Esophagus squamous epithelium (tissue), 5 donors: ENCODE data around the gene ZNF555. TPM values are rescaled to one million over a fixed set of nuclear protein-coding genes. Genes with fewer than 3 reads are reported as not detected.

Experiments used
- DNase-seq: peaks from one replicate; lab custom pipeline; 2025; lab: John Stamatoyannopoulos, UW
- H3K27ac ChIP-seq, 4 donors: fragments of 200-600 bp; sonication (generic); one replicate each; pipeline ENCODE4 v1.5.1; 2016 to 2019; ENCODE audit warnings: mild to moderate bottlenecking in 1 of 4
- H3K27me3 ChIP-seq, 4 donors: fragments of 200-600 bp; sonication (generic); 1 replicate in 3 of 4; 2 replicates in 1 of 4; pipeline versions ENCODE4 v1.5.1 to v1.6.0; 2017 to 2021; ENCODE audit warnings: antibody characterized with exemption in 1 of 4
- H3K36me3 ChIP-seq, 3 donors: fragments of 200-600 bp; sonication (generic); one replicate each; pipeline ENCODE4 v1.5.1; 2016 to 2019
- H3K4me1 ChIP-seq, 3 donors: fragments of 200-600 bp; sonication (generic); one replicate each; pipeline ENCODE4 v1.5.1; 2017 to 2019
- H3K4me3 ChIP-seq, 4 donors: fragments of 200-600 bp; sonication (generic); 1 replicate in 3 of 4; 2 replicates in 1 of 4; pipeline ENCODE4 v1.5.1; 2016 to 2019; ENCODE audit warnings: mild to moderate bottlenecking in 2 of 4, moderate library complexity in 1 of 4
- H3K9me3 ChIP-seq, 3 donors: fragments of 200-600 bp; sonication (generic); one replicate each; pipeline ENCODE4 v1.5.1; 2016 to 2019
- POLR2A ChIP-seq, 4 donors: fragments of 450-650 bp; IDR thresholded peaks; one replicate each; pipeline ENCODE4 v1.6.1; 2017; ENCODE audit warnings: antibody characterized with exemption in 4 of 4, mild to moderate bottlenecking in 4 of 4, moderate library complexity in 3 of 4
- WGBS, 2 donors: methylation state at CpG; one replicate each; pipeline ENCODE4 v1.1.5; 2018; 5-methylcytosine and 5-hydroxymethylcytosine counted together
- intact Hi-C: fragments of 100-400 bp; cut with DNase I; formaldehyde crosslinking; loops from one replicate; pipeline ENCODE4 v1.15.0; 2022
- total RNA-seq, 4 donors: library from RNA; depleted of rRNA; stranded (reverse); fragments of >200 nt; gene quantifications; one replicate each; pipeline ENCODE4 v1.1.0, GENCODE V29; 2016
- TF ChIP-seq, protein P1 (sequence below), 6 experiments: fragments of 450-650 bp in 4 of 6; fragments of 200-600 bp in 2 of 6; sonication (generic) in 2 of 6; IDR thresholded peaks; one replicate each; pipeline ENCODE4 v1.5.1; 2016 to 2019; ENCODE audit warnings: antibody characterized with exemption in 6 of 6, mild to moderate bottlenecking in 4 of 6, moderate library complexity in 4 of 6
- donor health status: DM: yes; HTN: yes; CAD: no.

ZNF555 gene
- total RNA-seq, 4 donors from 2014 or later, result 2.0 to 4.4 (median 2.4) TPM

DNA sequence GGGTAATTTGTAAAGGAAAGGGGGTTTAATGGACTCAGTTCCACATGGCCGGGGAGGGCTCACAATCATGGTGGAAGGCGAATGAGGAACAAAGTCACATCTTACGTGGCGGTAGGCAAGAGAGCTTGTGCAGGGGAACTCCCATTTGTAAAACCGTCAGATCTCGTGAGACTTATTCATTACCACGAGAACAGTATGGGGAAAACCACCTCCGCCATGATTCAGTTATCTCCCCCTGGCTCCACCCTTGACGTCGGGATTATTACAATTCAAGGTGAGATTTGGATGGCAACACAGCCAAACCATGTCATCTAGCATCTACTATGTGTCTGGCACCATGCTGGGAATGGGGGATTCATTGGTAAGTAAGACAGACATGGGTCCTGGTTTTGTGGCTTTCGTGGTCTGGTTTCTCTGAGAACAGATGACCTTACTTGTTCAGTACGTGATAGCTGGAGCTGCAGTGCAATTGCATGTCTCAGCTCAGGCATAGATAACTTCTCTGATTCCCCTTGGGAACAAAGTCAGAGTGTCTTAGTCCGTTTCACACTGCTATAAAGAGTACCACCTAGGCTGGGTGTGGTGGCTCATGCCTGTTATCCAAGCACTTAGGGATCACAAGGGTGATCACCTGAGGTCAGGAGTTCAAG is 13.3 kb upstream of the ZNF555 start:
- peaks cover under 1 to 33% (median 23%) of the 10 kb centered on the region in 3 donors for H3K9me3 ChIP-seq
- H3K4me3 ChIP-seq, result no peak overlapping the region
- no peaks in the 10 kb centered on the region for H3K27me3 ChIP-seq
- intact Hi-C loops, result no loop called here
- H3K27ac ChIP-seq, result no peak overlapping the region
- 73 to 94% methylated on average over 11 to 13 of the region's 13 CpGs for WGBS, 2 donors
- DNase-seq, result no peak
- H3K4me1 ChIP-seq, result no peaks in the 10 kb centered on the region
- no peak for TF ChIP-seq POLR2A (IDR thresholded peaks at IDR 0.05)
- TF ChIP-seq, protein P1, sequence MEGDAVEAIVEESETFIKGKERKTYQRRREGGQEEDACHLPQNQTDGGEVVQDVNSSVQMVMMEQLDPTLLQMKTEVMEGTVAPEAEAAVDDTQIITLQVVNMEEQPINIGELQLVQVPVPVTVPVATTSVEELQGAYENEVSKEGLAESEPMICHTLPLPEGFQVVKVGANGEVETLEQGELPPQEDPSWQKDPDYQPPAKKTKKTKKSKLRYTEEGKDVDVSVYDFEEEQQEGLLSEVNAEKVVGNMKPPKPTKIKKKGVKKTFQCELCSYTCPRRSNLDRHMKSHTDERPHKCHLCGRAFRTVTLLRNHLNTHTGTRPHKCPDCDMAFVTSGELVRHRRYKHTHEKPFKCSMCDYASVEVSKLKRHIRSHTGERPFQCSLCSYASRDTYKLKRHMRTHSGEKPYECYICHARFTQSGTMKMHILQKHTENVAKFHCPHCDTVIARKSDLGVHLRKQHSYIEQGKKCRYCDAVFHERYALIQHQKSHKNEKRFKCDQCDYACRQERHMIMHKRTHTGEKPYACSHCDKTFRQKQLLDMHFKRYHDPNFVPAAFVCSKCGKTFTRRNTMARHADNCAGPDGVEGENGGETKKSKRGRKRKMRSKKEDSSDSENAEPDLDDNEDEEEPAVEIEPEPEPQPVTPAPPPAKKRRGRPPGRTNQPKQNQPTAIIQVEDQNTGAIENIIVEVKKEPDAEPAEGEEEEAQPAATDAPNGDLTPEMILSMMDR (IDR thresholded peaks at IDR 0.05), result no peak
- peaks cover 0 to 64% (median under 1%) of the 10 kb centered on the region in 3 donors for H3K36me3 ChIP-seq

DNA sequence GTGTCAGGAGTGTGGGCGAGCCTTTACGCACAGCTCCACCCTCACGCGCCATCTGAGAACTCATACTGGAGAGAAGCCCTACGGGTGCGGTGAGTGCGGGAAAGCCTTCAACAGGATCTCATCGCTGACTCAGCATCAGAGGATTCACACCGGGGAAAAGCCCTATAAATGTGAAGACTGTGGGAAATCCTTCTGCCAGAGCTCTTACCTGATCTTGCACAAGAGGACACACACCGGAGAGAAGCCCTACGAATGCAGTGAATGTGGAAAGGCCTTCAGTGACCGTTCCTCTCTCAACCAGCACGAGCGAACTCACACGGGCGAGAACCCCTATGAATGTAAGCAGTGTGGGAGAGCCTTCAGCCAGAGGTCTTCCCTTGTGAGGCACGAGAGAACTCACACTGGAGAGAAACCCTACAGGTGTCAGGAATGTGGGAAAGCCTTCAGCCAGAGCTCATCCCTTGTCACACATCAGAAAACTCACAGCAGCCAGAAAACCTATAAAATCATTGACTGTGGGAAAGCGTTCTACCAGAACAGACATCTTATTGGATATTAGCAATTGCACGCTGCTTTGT is 6.9 kb upstream of the ZNF555 start:
- no peak for TF ChIP-seq POLR2A (IDR thresholded peaks at IDR 0.05)
- TF ChIP-seq, protein P1 (IDR thresholded peaks at IDR 0.05), result no peak
- Histone ChIP-seq H3K4me3 (no peak overlapping the region), H3K27me3 (no peaks in the 10 kb centered on the region), H3K9me3 (peaks cover 9 to 90% (median 67%) of the 10 kb centered on the region in 3 donors), H3K36me3 (peaks cover 5 to 62% (median 7%) of the 10 kb centered on the region in 3 donors), H3K4me1 (no peaks in the 10 kb centered on the region), H3K27ac (no peak overlapping the region)
- 93 to 97% methylated on average over 13 to 15 of the region's 19 CpGs for WGBS, 2 donors
- intact Hi-C loops, result no loop called here
- DNase-seq, result no peak

DNA sequence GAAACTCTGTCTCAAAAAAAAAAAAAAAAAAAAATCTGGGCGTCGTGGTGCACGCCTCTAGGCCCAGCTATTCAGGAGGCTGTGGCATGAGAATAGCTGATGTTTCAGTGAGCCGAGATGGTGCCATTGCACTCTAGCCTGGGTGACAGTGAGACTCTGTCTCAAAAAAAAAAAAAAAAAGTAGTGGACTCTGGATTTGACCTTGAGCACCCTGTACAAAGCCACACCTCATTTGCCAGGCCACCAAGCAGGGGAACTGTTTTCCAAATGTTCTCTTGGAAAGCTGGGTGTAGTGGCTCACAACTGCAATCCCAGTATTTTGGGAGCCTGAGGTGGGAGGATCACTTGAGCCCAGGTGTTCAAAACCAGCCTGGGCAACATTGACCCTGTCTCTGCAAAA is 3.8 kb upstream of the ZNF555 start:
- WGBS, 2 donors, result 83 to 86% methylated on average over 1 to 4 of the region's 4 CpGs
- Histone ChIP-seq H3K9me3 (peaks cover 9 to 63% (median 49%) of the 10 kb centered on the region in 3 donors), H3K4me3 (no peak overlapping the region), H3K36me3 (peaks cover 5 to 44% (median 7%) of the 10 kb centered on the region in 3 donors), H3K27ac (no peak overlapping the region), H3K4me1 (peaks cover 0 to 14% (median 4%) of the 10 kb centered on the region in 3 donors), H3K27me3 (no peaks in the 10 kb centered on the region)
- intact Hi-C loops, result no loop called here
- no peak for TF ChIP-seq POLR2A (IDR thresholded peaks at IDR 0.05)
- DNase-seq, result no peak

DNA sequence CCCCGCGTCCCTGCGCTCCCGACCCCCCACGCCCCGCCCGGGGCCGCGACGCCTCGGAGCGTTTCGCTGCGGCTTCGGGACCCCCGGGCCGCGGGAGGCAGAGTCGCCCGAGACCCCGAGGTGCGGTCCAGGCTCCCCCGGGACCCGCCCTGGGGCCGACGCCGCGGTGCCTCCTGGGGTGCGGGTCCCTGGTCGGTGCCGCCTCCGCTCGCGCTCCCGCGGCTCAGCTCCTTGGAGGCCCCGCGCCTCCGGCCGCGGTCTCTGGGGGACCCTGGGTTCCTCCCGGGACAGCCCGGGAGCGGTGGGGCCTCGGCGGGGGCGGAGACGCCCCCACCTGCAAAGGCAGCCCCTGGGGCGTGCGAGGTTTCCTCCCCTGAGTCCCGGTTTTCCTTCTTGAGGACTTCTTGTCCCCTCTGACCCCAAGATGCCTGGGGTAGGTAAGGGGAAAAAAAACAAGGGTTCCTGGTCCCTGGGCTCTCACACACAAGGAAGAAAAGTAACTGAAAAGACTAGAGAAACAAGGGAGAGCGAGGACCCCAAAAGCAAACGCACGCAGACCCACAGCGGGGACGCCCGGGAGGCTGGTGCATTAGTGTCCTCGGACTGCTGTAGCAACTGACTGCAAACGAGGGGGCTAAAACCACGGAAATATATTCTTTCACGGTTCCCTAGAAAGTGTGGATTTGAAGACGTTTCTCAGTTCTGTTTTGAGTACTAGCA is 740 bp downstream of the ZNF555 start:
- peaks cover 0 to 23% (median 8%) of the 10 kb centered on the region in 3 donors for H3K4me1 ChIP-seq
- peaks cover 0 to 12% (median 0%) of the 10 kb centered on the region in 3 donors for H3K36me3 ChIP-seq
- 11 to 14% methylated on average over 11 to 12 of the region's 62 CpGs for whole genome bisulfite sequencing, 2 donors
- H3K27me3 ChIP-seq, result no peaks in the 10 kb centered on the region
- no peak for DNase-seq
- intact Hi-C loops, result no loop called here
- H3K9me3 ChIP-seq, result peaks cover 0 to 27% (median 3%) of the 10 kb centered on the region in 3 donors
- peak overlapping the region; percentile 79 to 95 (median 85) for H3K4me3 ChIP-seq
- TF ChIP-seq, protein P1 (IDR thresholded peaks at IDR 0.05), result no peak
- TF ChIP-seq POLR2A (IDR thresholded peaks at IDR 0.05), result no peak
- peak overlapping the region; percentile 89 to 96 (median 93) for H3K27ac ChIP-seq

DNA sequence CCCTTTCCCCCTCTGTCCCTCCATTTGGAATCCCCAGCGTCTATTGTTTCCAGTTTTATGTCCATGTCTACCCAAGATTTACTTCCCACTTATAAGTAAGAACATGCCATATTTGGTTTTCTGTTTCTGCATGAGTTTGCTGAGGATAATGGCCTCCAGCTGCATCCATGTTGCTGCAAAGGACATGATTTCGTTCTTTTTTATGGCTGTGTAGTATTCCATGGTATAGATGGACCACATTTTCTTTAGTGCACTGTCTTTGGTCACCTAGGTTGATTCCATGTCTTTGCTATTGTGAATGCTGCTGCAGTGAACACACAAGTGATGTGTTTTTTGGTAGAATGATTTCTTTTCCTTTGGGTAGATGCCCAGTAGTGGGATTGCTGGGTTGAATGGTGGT is 3.8 kb downstream of the ZNF555 start:
- Histone ChIP-seq H3K4me3 (no peak overlapping the region), H3K9me3 (peaks cover 0 to 35% (median 16%) of the 10 kb centered on the region in 3 donors), H3K4me1 (peaks cover 0 to 23% (median 8%) of the 10 kb centered on the region in 3 donors), H3K27ac (no peak overlapping the region), H3K27me3 (no peaks in the 10 kb centered on the region), H3K36me3 (peaks cover 0 to 25% (median 0%) of the 10 kb centered on the region in 3 donors)
- intact Hi-C loops, result no loop called here
- no peak for DNase-seq
- no peak for TF ChIP-seq POLR2A (IDR thresholded peaks at IDR 0.05)
- TF ChIP-seq, protein P1 (IDR thresholded peaks at IDR 0.05), result no peak
- 93% methylated on average over 2 of the region's 2 CpGs for WGBS, 2 donors
